Activated CD4-positive, alpha-beta T cell treated with anti-CD3 and anti-CD28 coated beads, Interleukin-2, amount 50 U/mL, for 24 hours (primary cell): ENCODE results near the gene IL3RA.
"Not testable (repeated sequence)": the region's sequence is repeated elsewhere in the genome, so short reads cannot be mapped to it uniquely, and the experiment has no call there.

Experiments
- DNase-seq, 2 donors: peaks; one replicate each; pipeline ENCODE4 v3.0.0-alpha.2; 2020; ENCODE audit warnings: low read depth in 1 of 2, low spot score in 1 of 2

Gene IL3RA

GRCh38 chrX:1336331-1336943 lies at the start of gene IL3RA:
TSS of gene IL3RA (plus strand) at chrX:1336785. CDS start at chrX:1341766, 4,981 bp downstream.
- no peak for DNase-seq

DNA sequence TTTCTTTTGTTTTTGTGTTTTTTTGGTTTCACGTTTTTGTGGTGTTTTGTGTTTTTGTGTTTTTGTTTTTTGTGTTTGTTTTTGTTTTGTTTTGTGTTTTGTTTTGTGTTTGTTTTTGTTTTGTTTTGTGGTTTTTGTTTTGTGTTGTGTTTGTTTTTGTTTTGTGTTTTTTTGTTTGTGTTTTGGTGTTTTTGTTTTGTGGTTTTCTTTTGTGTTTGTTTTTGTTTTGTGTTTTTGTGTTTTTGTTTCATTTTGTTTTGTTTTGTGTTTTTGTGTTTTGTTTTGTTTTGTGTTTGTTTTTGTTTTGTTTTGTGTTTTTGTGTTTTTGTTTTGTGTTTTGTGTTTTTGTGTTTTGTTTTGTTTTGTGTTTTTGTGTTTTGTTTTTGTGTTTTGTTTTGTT lies 47.0 kb upstream of the IL3RA start:
- DNase-seq = no peak

DNA sequence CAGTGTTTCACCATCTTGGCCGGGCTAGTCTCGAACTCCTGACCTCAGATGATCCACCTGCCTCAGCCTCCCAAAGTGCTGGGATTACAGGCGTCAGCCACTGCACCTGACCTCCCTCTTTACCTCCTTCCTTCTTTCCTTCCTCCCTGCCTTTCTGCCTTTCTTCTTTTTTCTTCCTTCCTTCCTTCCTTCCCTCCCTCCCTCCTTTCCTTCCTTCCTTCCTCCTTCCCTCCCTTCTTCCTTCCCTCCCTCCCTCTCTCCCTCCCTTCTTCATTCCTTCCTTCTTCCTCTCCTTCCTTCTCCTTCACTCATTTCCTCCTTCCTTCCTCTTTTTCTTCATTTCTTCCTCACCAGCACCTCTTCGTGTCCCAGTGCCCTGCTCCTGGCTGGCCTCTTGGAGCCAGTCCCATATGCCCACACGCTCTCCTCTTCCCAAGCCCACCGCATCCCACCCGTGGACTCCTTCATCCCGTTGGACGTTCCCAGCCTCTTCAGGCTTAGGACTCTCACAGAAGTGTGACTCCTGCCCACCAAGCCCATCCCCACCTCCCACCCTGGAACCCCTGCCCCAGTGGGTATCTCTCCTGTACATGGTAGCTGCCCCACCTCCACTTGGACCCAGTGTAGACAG lies 45.4 kb upstream of the IL3RA start:
- DNase-seq = no peak

- no peak for DNase-seq
Observed at GRCh38 chrX:1292575-1293290, 43.9 kb upstream of the IL3RA start.

GRCh38 chrX:1294301-1295067 lies 42.1 kb upstream of the IL3RA start:
- DNase-seq = no peak

DNA sequence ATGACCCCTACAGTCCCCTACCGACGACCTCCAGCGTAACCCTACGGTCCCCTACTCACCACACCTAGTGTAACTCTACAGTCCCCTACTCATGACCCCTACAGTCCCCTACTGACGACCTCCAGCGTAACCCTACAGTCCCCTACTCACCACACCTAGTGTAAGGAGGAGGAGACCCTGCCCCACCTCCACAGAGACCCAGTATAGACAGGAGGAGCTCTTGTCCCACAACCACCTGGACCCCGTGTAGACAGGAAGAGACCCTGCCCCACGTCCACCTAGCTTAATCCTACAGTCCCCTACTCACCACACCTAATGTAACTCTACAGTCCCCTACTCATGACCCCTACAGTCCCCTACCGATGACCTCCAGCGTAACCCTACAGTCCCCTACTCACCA lies 41.0 kb upstream of the IL3RA start:
- no peak for DNase-seq

- not testable (repeated sequence) for DNase-seq
Observed at GRCh38 chrX:1297591-1297990, 39.0 kb upstream of the IL3RA start.

DNA sequence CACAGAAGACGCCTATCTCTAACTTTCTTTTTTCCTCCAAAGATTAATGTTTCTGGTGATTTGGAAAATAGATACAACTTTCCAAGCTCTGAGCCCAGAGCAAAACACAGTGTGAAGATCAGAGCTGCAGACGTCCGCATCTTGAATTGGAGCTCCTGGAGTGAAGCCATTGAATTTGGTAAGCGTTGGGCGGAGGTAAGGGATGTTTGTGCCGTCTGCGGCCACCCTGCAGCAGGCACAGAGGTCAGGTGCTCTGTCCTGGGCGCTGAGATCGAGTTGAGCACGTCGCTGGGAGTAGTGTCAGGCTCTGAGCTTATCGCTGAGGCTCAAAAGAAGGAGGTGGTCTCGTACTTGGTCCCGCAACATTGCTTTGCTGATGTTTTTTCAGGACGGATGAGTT lies 36.1 kb upstream of the IL3RA start:
- DNase-seq = no peak

DNA sequence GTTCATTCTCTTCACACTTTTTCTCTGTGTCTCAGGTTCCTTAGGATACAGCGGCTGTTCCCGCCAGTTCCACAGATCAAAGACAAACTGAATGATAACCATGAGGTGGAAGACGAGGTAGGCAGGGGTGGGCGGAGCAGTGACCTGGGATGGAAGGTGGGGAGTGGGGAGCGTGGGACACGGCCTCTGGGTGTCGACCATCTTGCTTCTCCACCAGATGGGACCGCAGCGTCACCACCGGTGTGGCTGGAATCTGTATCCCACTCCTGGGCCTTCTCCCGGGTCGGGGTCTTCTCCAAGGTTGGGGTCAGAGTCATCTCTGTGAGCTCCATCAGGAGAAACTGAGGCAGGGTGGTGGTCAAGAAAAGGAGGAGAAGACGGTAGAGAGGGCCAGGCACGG lies 31.2 kb upstream of the IL3RA start:
- no peak for DNase-seq

DNA sequence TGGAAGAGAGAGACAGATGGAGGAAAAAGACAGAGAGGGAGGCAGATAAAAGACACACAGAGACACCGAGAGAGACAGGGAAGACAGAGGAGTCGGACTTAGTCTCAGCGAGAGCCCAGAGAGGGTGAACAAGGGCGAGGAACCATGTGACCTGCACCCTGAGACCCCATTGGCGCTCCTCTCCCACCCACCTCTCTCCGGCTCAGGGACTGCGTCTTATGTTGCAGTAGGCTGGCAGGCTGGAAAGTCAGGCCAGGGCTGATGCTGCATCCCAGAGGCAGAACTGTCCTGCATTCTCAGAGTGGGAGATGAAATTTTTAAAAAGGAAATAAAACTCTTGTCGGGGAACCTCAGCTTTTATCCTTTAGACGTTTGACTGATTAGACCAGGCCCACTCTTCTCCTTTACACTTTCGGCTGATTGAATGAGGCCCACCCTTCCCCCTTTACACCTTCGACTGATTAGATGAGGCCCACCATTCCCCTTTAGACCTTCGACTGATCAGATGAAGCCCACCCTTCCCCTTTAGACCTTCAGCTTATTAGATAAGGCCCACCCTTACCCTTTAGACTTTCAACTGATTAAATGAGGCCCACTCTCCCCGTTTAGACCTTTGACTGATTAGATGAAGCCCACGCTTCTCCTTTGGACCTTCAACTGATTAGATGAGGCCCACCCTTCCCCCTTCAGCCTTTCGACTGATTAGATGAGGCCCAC lies 29.5 kb upstream of the IL3RA start:
- no peak for DNase-seq

DNA sequence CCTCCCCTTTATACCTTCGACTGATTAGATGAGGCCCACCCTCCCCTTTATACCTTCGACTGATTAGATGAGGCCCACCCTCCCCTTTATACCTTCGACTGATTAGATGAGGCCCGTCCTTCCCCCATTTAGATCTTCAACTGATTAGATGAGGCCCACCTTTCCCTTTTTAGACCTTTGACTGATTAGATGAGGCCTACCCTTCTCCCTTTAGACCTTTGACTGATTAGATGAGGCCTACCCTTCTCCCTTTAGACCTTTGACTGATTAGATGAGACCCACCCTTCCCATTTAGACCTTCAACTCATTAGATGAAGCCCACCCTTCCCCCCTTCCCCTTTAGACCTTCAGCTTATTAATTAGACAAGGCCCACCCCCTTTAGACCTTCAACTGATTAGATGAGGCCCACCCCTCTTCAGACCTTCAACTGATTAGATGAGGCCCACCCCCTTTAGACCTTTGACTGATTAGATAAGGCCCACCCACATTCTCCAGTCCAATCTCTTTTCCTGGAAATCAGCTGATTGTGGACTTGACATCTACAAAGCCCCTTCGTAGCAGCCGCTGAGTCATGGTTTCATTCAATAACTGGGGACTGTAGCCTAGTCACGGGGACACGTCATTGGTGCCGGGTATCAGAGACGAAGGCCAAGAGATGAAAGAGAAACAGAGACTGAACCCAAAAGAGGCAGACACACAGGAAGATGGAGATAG lies 28.8 kb upstream of the IL3RA start:
- no peak for DNase-seq

DNA sequence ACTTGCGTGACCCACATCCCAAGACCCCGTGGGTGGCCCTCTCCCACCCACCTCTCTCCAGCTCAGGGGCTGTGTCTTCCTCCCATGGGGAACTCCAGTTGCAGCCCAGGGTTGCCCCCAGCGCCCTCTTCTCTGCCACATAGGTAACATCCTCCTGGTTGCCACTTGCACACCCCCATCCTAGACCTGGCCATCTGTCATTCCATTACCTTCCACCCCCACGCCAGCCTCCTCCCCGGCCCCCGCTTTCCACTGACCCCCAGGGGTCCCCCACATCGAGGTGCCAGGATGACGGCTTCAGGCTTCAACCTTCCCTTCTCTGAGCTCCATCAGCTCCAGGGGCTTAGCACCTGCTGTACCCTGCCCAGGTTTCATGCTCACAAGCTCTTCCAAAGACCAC lies 28.1 kb upstream of the IL3RA start:
- DNase-seq = no peak

GRCh38 chrX:1308917-1309316 lies 27.7 kb upstream of the IL3RA start:
- DNase-seq = not testable (repeated sequence)

DNA sequence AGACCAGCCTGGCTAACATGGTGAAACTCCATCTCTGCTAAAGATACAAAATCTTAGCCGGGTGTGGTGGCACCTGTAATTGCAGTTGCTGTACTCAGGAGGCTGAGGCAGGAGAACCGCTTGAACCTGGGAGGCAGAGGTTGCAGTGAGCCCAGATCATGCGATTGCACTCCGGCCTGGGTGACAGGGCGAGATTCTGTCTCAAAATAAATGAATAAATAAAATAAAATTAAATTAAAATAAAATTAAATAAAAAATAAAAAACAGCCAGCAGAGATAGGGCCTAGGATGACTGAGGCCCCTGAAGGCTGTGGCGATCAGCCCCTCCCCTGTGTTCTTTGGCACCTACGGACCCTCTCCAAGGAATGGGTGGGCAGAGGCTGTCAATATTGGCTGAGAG lies 22.8 kb upstream of the IL3RA start:
- DNase-seq = no peak

DNA sequence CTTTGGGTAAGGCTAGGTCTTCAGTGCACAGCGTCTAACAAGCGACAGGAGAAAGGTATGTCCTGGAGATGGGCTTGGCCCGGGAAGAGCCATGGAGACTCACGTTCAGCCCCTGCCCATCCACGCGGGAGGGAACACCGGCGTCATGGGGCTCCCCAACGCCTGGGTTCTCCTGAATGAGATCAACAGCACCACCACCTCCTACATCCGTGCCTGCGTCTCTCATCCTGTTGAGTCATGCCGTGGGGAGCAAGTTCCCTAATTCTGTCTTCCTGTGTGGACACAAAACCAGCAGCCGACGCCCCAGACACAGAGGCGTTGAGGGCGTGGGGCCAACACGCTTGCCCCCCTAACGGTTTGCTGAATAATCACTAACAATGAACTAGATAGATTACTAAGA lies 20.1 kb upstream of the IL3RA start:
- no peak for DNase-seq

- no peak for DNase-seq
Observed at GRCh38 chrX:1321674-1322073, 14.9 kb upstream of the IL3RA start.

DNA sequence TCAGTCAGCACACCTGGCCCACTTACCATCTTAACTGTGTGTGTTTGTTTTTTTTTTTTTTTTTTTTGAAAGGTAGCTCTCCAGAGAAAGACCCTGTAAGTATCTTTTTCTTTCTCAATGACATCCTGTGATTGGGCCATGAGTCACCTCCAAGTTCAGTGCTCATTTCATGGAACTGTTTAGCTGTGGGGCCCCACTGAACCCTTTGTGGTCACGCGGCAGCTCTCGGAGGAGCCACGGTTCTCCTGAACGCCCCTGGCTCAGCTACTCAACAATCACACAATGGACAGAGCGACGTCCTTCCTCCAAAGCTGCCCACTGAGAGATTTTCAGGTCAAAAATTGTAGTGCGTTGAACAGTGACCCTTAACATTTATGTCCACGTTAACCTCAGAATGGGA lies 14.2 kb upstream of the IL3RA start:
- DNase-seq = no peak

DNA sequence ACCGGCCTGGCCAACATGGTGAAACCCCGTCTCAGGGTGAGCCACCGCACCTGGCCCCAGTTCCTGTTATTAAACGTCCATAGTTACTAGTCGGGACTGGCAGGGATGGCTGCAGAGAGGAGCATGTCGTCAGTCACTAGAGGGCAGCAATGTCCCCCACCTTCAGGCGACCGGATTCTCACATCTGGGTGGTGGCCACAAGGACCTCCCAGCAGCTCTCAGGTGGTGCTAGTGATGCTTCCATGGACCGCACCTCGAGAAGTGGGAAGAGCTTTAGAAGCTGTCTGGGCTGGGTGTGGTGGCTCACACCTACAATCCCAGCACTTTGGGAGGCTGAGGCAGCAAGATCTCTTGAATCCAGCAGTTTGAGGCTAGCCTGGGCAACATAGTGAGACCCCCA lies 13.3 kb upstream of the IL3RA start:
- peak in 1 of 2 donors; percentile 34 for DNase-seq

GRCh38 chrX:1325515-1326116 lies 11.0 kb upstream of the IL3RA start:
- DNase-seq = no peak

- DNase-seq = no peak
Observed at GRCh38 chrX:1327651-1328304, 8.8 kb upstream of the IL3RA start.
